ENCODE measurements around the gene SPO11.

The SPO11 gene

GRCh38 chr20:57372581-57373350 lies 43.2 kb downstream of the SPO11 start:
- TF ChIP-seq ESRRG (CRISPR knock-in tag; IDR thresholded peaks at IDR 0.05): no peak
- TF ChIP-seq PPARA (CRISPR knock-in tag; IDR thresholded peaks at IDR 0.05; ENCODE audit: borderline replicate concordance): no peak
- no peak for TF ChIP-seq TSHZ2 (CRISPR knock-in tag; IDR thresholded peaks at IDR 0.05)
- TF ChIP-seq ARNTL (CRISPR knock-in tag; IDR thresholded peaks at IDR 0.05; ENCODE audit: borderline replicate concordance, low read depth): no peak
- no peak for TF ChIP-seq ZNF565 (CRISPR knock-in tag; conservative IDR thresholded peaks at IDR 0.05; ENCODE audit: low read depth)
- TF ChIP-seq ZFP30 (CRISPR knock-in tag; IDR thresholded peaks at IDR 0.05): no peak
- TF ChIP-seq CREB5 (CRISPR knock-in tag; IDR thresholded peaks at IDR 0.05; ENCODE audit: low read depth): no peak
- TF ChIP-seq ZNF70 (CRISPR knock-in tag; IDR thresholded peaks at IDR 0.05): no peak
- no peak for TF ChIP-seq OSR1 (CRISPR knock-in tag; IDR thresholded peaks at IDR 0.05)
- TF ChIP-seq SNAI2 (CRISPR knock-in tag; IDR thresholded peaks at IDR 0.05): no peak
- TF ChIP-seq RARB (CRISPR knock-in tag; IDR thresholded peaks at IDR 0.05): no peak
- TF ChIP-seq ZFP3 (CRISPR knock-in tag; IDR thresholded peaks at IDR 0.05): no peak
- TF ChIP-seq ZC3H10 (CRISPR knock-in tag; IDR thresholded peaks at IDR 0.05): no peak
- TF ChIP-seq GLIS3 (CRISPR knock-in tag; IDR thresholded peaks at IDR 0.05): no peak
- no peak for TF ChIP-seq CSRNP3 (CRISPR knock-in tag; IDR thresholded peaks at IDR 0.05)
- no peak for TF ChIP-seq CSDC2 (CRISPR knock-in tag; IDR thresholded peaks at IDR 0.05)
- no peak for ATAC-seq

DNA sequence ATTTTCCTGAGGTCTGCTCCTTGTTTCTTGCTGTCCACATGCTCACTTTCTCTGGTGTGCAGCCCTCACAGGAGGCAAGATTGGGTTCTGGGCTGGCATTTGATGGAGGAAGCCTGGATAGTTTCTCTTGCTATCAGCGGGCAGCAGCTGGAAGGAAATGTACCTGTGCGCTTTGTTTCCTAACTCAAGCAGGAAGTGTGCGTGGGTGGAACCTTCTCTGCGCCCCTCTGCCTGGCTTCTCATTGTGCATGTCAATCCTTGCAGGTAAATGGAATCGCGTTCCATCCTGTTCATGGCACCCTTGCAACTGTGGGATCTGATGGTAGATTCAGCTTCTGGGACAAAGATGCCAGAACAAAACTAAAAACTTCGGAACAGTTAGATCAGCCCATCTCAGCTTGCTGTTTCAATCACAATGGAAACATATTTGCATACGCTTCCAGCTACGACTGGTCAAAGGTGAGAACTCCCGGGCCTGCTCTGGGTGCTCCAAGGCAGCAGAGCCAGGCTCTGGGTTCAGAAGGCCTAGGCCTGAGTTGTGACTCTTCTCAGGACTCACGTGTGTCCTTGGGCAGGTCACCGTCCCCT lies 44.8 kb downstream of the SPO11 start:
- TF ChIP-seq ZFP3 (CRISPR knock-in tag; IDR thresholded peaks at IDR 0.05): no peak
- TF ChIP-seq SNAI2 (CRISPR knock-in tag; IDR thresholded peaks at IDR 0.05): no peak
- TF ChIP-seq ESRRG (CRISPR knock-in tag; IDR thresholded peaks at IDR 0.05): no peak
- TF ChIP-seq ZNF70 (CRISPR knock-in tag; IDR thresholded peaks at IDR 0.05): no peak
- no peak for TF ChIP-seq TCF4 (CRISPR knock-in tag; IDR thresholded peaks at IDR 0.05; ENCODE audit: borderline replicate concordance)
- TF ChIP-seq BACH2 (CRISPR knock-in tag; IDR thresholded peaks at IDR 0.05; ENCODE audit: borderline replicate concordance): no peak
- no peak for TF ChIP-seq ARNTL (CRISPR knock-in tag; IDR thresholded peaks at IDR 0.05; ENCODE audit: borderline replicate concordance, low read depth)
- TF ChIP-seq, protein P1, sequence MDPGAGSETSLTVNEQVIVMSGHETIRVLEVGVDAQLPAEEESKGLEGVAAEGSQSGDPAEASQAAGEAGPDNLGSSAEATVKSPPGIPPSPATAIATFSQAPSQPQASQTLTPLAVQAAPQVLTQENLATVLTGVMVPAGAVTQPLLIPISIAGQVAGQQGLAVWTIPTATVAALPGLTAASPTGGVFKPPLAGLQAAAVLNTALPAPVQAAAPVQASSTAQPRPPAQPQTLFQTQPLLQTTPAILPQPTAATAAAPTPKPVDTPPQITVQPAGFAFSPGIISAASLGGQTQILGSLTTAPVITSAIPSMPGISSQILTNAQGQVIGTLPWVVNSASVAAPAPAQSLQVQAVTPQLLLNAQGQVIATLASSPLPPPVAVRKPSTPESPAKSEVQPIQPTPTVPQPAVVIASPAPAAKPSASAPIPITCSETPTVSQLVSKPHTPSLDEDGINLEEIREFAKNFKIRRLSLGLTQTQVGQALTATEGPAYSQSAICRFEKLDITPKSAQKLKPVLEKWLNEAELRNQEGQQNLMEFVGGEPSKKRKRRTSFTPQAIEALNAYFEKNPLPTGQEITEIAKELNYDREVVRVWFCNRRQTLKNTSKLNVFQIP (CRISPR knock-in tag; IDR thresholded peaks at IDR 0.05; ENCODE audit: borderline replicate concordance, low read depth): no peak
- TF ChIP-seq ZC3H10 (CRISPR knock-in tag; IDR thresholded peaks at IDR 0.05): no peak
- no peak for TF ChIP-seq ZFP30 (CRISPR knock-in tag; IDR thresholded peaks at IDR 0.05)
- TF ChIP-seq, protein P2, sequence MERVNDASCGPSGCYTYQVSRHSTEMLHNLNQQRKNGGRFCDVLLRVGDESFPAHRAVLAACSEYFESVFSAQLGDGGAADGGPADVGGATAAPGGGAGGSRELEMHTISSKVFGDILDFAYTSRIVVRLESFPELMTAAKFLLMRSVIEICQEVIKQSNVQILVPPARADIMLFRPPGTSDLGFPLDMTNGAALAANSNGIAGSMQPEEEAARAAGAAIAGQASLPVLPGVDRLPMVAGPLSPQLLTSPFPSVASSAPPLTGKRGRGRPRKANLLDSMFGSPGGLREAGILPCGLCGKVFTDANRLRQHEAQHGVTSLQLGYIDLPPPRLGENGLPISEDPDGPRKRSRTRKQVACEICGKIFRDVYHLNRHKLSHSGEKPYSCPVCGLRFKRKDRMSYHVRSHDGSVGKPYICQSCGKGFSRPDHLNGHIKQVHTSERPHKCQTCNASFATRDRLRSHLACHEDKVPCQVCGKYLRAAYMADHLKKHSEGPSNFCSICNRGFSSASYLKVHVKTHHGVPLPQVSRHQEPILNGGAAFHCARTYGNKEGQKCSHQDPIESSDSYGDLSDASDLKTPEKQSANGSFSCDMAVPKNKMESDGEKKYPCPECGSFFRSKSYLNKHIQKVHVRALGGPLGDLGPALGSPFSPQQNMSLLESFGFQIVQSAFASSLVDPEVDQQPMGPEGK (CRISPR knock-in tag; IDR thresholded peaks at IDR 0.05; ENCODE audit: borderline replicate concordance): no peak
- no peak for TF ChIP-seq ZNF565 (CRISPR knock-in tag; conservative IDR thresholded peaks at IDR 0.05; ENCODE audit: low read depth)
- no peak for TF ChIP-seq OSR1 (CRISPR knock-in tag; IDR thresholded peaks at IDR 0.05)
- no peak for TF ChIP-seq ISL1 (CRISPR knock-in tag; IDR thresholded peaks at IDR 0.05)
- TF ChIP-seq PPARA (CRISPR knock-in tag; IDR thresholded peaks at IDR 0.05; ENCODE audit: borderline replicate concordance): no peak
- no peak for TF ChIP-seq ZNF8 (CRISPR knock-in tag; IDR thresholded peaks at IDR 0.05)
- no peak for TF ChIP-seq RARB (CRISPR knock-in tag; IDR thresholded peaks at IDR 0.05)
- TF ChIP-seq CSDC2 (CRISPR knock-in tag; IDR thresholded peaks at IDR 0.05): no peak
- TF ChIP-seq CSRNP3 (CRISPR knock-in tag; IDR thresholded peaks at IDR 0.05): no peak
- no peak for ATAC-seq
